ENCODE results near the gene MCM8.

Gene MCM8

GRCh38 chr20:6045566-6045965 lies 95.1 kb downstream of the MCM8 start:
- DNase-seq, result no peak

- DNase-seq, result no peak
Observed at GRCh38 chr20:6046432-6046831, 96.0 kb downstream of the MCM8 start.

GRCh38 chr20:6048391-6048790 lies 97.9 kb downstream of the MCM8 start:
- no peak for DNase-seq
